A549 (cell line): ENCODE results near the gene RASSF6. TPM values are rescaled to one million over a fixed set of nuclear protein-coding genes. Genes with fewer than 3 reads are reported as not detected.
A peak's percentile ranks its signal among the peaks of the same experiment; 100 is the strongest.

Experiments used
- ATAC-seq, 2 experiments: fragments of 200-7000 bp in 1 of 2; fragments of >200 bp in 1 of 2; cut with Nextera tagmentation in 1 of 2; cut with Tn5 transposase in 1 of 2; 3 replicates each; pipeline versions ENCODE4 v1.8.0 to v1.9.1; 2018 to 2020; ENCODE audit warnings: mild to moderate bottlenecking in 1 of 2, moderate library complexity in 1 of 2
- CTCF ChIA-PET: fragments of 300-600 bp; sonication (Branson Sonifier 250); formaldehyde crosslinking; extraction: SDS; loops from one replicate; lab custom pipeline; 2021; ENCODE audit warnings: antibody characterized with exemption, inconsistent platforms; lab: Yijun Ruan, JAX
- POLR2A ChIA-PET: fragments of 350-600 bp; formaldehyde crosslinking; extraction: SDS; loops from one replicate; lab custom pipeline; 2021; ENCODE audit warnings: antibody characterized with exemption, inconsistent platforms; lab: Yijun Ruan, JAX
- DNase-seq, 2 experiments: peaks; one replicate each; pipeline versions ENCODE4 v3.0.0 to v3.0.0-alpha.2; 2011 to 2016; ENCODE audit warnings: low read depth in 1 of 2, low spot score in 1 of 2
- FAIRE-seq: peaks from 2 replicates; lab custom pipeline; 2011; peaks lifted over from hg19 to GRCh38; lab: Jason Lieb, UNC
- H3K27ac ChIP-seq, 2 experiments: fragments of >200 bp; sonication (Bioruptor Twin); formaldehyde crosslinking; 3 replicates each; pipeline ENCODE4 v1.5.1; 2016 to 2017
- H3K4me1 ChIP-seq: fragments of >200 bp; sonication (Bioruptor Twin); formaldehyde crosslinking; 3 replicates; pipeline ENCODE4 v1.6.1; 2016
- H3K4me2 ChIP-seq: fragments of >200 bp; sonication (Bioruptor Twin); formaldehyde crosslinking; 3 replicates; pipeline ENCODE4 v1.6.1; 2016
- H3K4me3 ChIP-seq: fragments of >200 bp; sonication (Bioruptor Twin); formaldehyde crosslinking; 3 replicates; pipeline ENCODE4 v1.5.1; 2016
- H3K9me3 ChIP-seq: fragments of >200 bp; sonication (Bioruptor Twin); formaldehyde crosslinking; 3 replicates; pipeline ENCODE4 v1.6.1; 2016
- ATOH8 ChIP-seq: fragments of 250-450 bp; sonication (Bioruptor Pico); IDR thresholded peaks from 2 replicates; pipeline ENCODE4 v1.5.0; 2020; ENCODE audit warnings: low read depth, mild to moderate bottlenecking, moderate library complexity
- BCL3 ChIP-seq: fragments of >200 bp; sonication (Bioruptor Twin); formaldehyde crosslinking; IDR thresholded peaks from 3 replicates; pipeline ENCODE4 v1.6.1; 2016
- CBX2 ChIP-seq: fragments of 200-600 bp; sonication (generic); IDR thresholded peaks from 2 replicates; pipeline ENCODE4 v1.6.1; 2016; ENCODE audit warnings: low read depth, mild to moderate bottlenecking, borderline replicate concordance
- CBX8 ChIP-seq: fragments of 200-600 bp; sonication (generic); IDR thresholded peaks from 2 replicates; pipeline ENCODE4 v1.6.1; 2016
- CHD2 ChIP-seq: fragments of 150-350 bp; IDR thresholded peaks from 2 replicates; pipeline ENCODE4 v1.6.1; 2014; ENCODE audit warnings: low read length; ENCODE audit not compliant: partially characterized antibody
- CTCF ChIP-seq: fragments of >200 bp; sonication (Bioruptor Twin); formaldehyde crosslinking; IDR thresholded peaks from 3 replicates; pipeline ENCODE4 v1.5.1; 2016
- E2F6 ChIP-seq: IDR thresholded peaks from 2 replicates; pipeline ENCODE4 v1.6.1; 2012; ENCODE audit warnings: low read depth, borderline replicate concordance
- HES2 ChIP-seq: fragments of >200 bp; sonication (Bioruptor Twin); formaldehyde crosslinking; IDR thresholded peaks from 2 replicates; pipeline ENCODE4 v1.6.1; 2016
- HMGXB4 ChIP-seq: fragments of 250-450 bp; sonication (Bioruptor Pico); IDR thresholded peaks from 2 replicates; pipeline ENCODE4 v1.5.0; 2021; ENCODE audit warnings: mild to moderate bottlenecking, moderate library complexity, borderline replicate concordance
- HOXA7 ChIP-seq: fragments of 250-450 bp; sonication (Bioruptor Pico); IDR thresholded peaks from 2 replicates; pipeline ENCODE4 v1.5.0; 2020; ENCODE audit warnings: mild to moderate bottlenecking, moderate library complexity
- HOXB13 ChIP-seq: fragments of 250-450 bp; sonication (Bioruptor Pico); IDR thresholded peaks from 2 replicates; pipeline ENCODE4 v1.5.0; 2020; ENCODE audit warnings: low read depth, mild to moderate bottlenecking, moderate library complexity
- HOXB5 ChIP-seq: fragments of 250-450 bp; sonication (Bioruptor Pico); IDR thresholded peaks from 2 replicates; pipeline ENCODE4 v1.5.0; 2020; ENCODE audit warnings: mild to moderate bottlenecking, moderate library complexity
- JUN ChIP-seq, 2 experiments: fragments of >200 bp; sonication (Bioruptor Twin); formaldehyde crosslinking; IDR thresholded peaks; 2 replicates in 1 of 2; 3 replicates in 1 of 2; pipeline ENCODE4 v1.6.1; 2016 to 2017
- NFE2L2 ChIP-seq: fragments of 150-350 bp; conservative IDR thresholded peaks from 2 replicates; pipeline ENCODE4 v1.6.1; 2014; ENCODE audit warnings: low read length
- NPAS2 ChIP-seq: fragments of 250-450 bp; sonication (Bioruptor Pico); IDR thresholded peaks from 2 replicates; pipeline ENCODE4 v1.8.0; 2022; ENCODE audit warnings: mild to moderate bottlenecking, moderate library complexity, borderline replicate concordance
- POLR2AphosphoS2 ChIP-seq: conservative IDR thresholded peaks from 2 replicates; pipeline ENCODE4 v1.6.1; 2012; ENCODE audit warnings: low read length, improper control_type of control experiment, inconsistent platforms
- RAD21 ChIP-seq, 2 experiments: fragments of >200 bp in 1 of 2; sonication (Bioruptor Twin) in 1 of 2; formaldehyde crosslinking in 1 of 2; IDR thresholded peaks in 1 of 2; conservative IDR thresholded peaks in 1 of 2; 2 replicates in 1 of 2; 3 replicates in 1 of 2; pipeline ENCODE4 v1.6.1; 2012 to 2018; ENCODE audit warnings: inconsistent platforms in 1 of 2
- ZSCAN20 ChIP-seq: fragments of 250-450 bp; sonication (Bioruptor Pico); IDR thresholded peaks from 2 replicates; pipeline ENCODE4 v1.8.0; 2022; ENCODE audit warnings: mild to moderate bottlenecking, moderate library complexity
- WGBS: methylation state at CpG from one replicate; pipeline ENCODE4 v1.1.6; 2017; ENCODE audit errors: missing lambda C conversion rate; 5-methylcytosine and 5-hydroxymethylcytosine counted together
- polyA plus RNA-seq, 4 experiments: library from polyadenylated mRNA; depleted of rRNA in 3 of 4; stranded (reverse); fragments of >200 nt; fragmentation: RNase III in 1 of 4; extraction: RNeasy Plus Mini Kit Qiagen cat#74134 plus additional on column Dnase treatment in 1 of 4; gene quantifications; 2 replicates in 3 of 4; 3 replicates in 1 of 4; pipeline ENCODE4 v1.2.3, GENCODE V29; 2011 to 2017

RASSF6 gene
- polyA plus RNA-seq, 2 of the 4 experiments (the other 2 are of a cell fraction), result 1.8 to 5.9 TPM

GRCh38 chr4:73606465-73606974 lies 13.7 kb downstream of the RASSF6 start:
- ChIA-PET POLR2A (no interaction called here), CTCF (interaction anchor here (1.0 kb wide), 1 partner anchor 7 kb away, joined by 3 read pairs; no protein-coding TSS in a partner anchor)
- DNase-seq (no peak), FAIRE-seq (no peak), ATAC-seq (no peak)
- Histone ChIP-seq H3K9me3 (no peaks in the 10 kb centered on the region), H3K4me1 (peaks cover 80% of the 10 kb centered on the region), H3K4me2 (peak overlapping the region; percentile 73), H3K4me3 (no peak overlapping the region), H3K27ac (peak overlapping the region; percentile 87 to 93)
- TF ChIP-seq NPAS2 (CRISPR knock-in tag) (no peak), HOXB5 (CRISPR knock-in tag) (no peak), CBX8 (no peak), ZSCAN20 (no peak), NFE2L2 (no peak), HOXB13 (CRISPR knock-in tag) (no peak), E2F6 (no peak), HMGXB4 (CRISPR knock-in tag) (no peak), HOXA7 (CRISPR knock-in tag) (no peak), BCL3 (no peak), POLR2AphosphoS2 (no peak), CHD2 (no peak), ATOH8 (CRISPR knock-in tag) (no peak), HES2 (no peak)
- WGBS, result 89% methylated on average over 4 of the region's 4 CpGs

GRCh38 chr4:73603854-73604584 lies 16.2 kb downstream of the RASSF6 start:
- POLR2A ChIA-PET, result no interaction called here
- Histone ChIP-seq H3K9me3 (no peaks in the 10 kb centered on the region), H3K27ac (peak overlapping the region; percentile 93 to 97), H3K4me2 (peak overlapping the region; percentile 80), H3K4me1 (peaks cover 82% of the 10 kb centered on the region), H3K4me3 (peak overlapping the region; percentile 20; the same call in 1 of the 3 replicates)
- peak in 1 of 2 experiments; percentile 18; a peak in 3 of 6 replicates for ATAC-seq
- 27% methylated on average over 12 of the region's 12 CpGs for WGBS
- CTCF ChIA-PET, result interaction anchor here (0.9 kb wide), 1 partner anchor 531 kb away, joined by 3 read pairs; no protein-coding TSS in a partner anchor
- TF ChIP-seq CBX2 (no peak), RAD21 (conservative IDR thresholded peaks at IDR 0.05 in 1 of 2, IDR thresholded peaks at IDR 0.05 in 1 of 2) (0 out of 5 replicates have a peak, but pooled peaks of 1 of the 2 experiments have one; percentile 0), CTCF (no peak), NPAS2 (CRISPR knock-in tag) (no peak), JUN (IDR thresholded peaks at IDR 0.05) (0 out of 5 replicates have a peak, but pooled peaks of 1 of the 2 experiments have one; percentile 47)
- TF ChIP-seq, all 56 proteins: peak for 2
- DNase-seq, result peak in 1 of 2 experiments; percentile 44
- no peak for FAIRE-seq
